Heart left ventricle (tissue), 16 donors: ENCODE measurements around the gene LONP2. TPM values are rescaled to one million over a fixed set of nuclear protein-coding genes. Genes with fewer than 3 reads are reported as not detected.
A peak's percentile ranks its signal among the peaks of the same experiment; 100 is the strongest.
"Not testable (repeated sequence)": the region's sequence is repeated elsewhere in the genome, so short reads cannot be mapped to it uniquely, and the experiment has no call there.

Source experiments
- ATAC-seq, 4 donors: fragments of 200-7000 bp; cut with Tn5 transposase; one replicate each; pipeline ENCODE4 v1.9.1; 2020 to 2022; ENCODE audit warnings: moderate library complexity in 4 of 4, mild to moderate bottlenecking in 3 of 4, moderate number of reproducible peaks in 1 of 4
- DNase-seq, 5 donors: peaks; one replicate each; pipeline ENCODE4 v3.0.0-alpha.2; 2020
- H3K27ac ChIP-seq, 12 donors: fragments of 200-600 bp; sonication (generic) in 4 of 12; one replicate each; pipeline versions ENCODE4 v1.5.0 to v1.8.0; 2016 to 2022; ENCODE audit warnings: mild to moderate bottlenecking in 2 of 12
- H3K27me3 ChIP-seq, 9 donors: fragments of 200-600 bp; sonication (generic) in 2 of 9; one replicate each; pipeline versions ENCODE4 v1.5.1 to v1.8.0; 2016 to 2022; ENCODE audit warnings: mild to moderate bottlenecking in 3 of 9
- H3K36me3 ChIP-seq, 9 donors: fragments of 200-600 bp; sonication (generic) in 2 of 9; one replicate each; pipeline versions ENCODE4 v1.5.0 to v1.8.0; 2018 to 2022; ENCODE audit warnings: mild to moderate bottlenecking in 2 of 9
- H3K4me1 ChIP-seq, 12 donors: fragments of 200-600 bp; sonication (generic) in 4 of 12; one replicate each; pipeline versions ENCODE4 v1.5.0 to v1.8.0; 2016 to 2022; ENCODE audit warnings: mild to moderate bottlenecking in 3 of 12
- H3K4me3 ChIP-seq, 12 donors: fragments of 200-600 bp; sonication (generic) in 4 of 12; one replicate each; pipeline versions ENCODE4 v1.5.0 to v1.8.0; 2017 to 2022; ENCODE audit warnings: mild to moderate bottlenecking in 9 of 12, moderate library complexity in 4 of 12
- H3K9me3 ChIP-seq, 12 donors: fragments of 200-600 bp; sonication (generic) in 4 of 12; one replicate each; pipeline versions ENCODE4 v1.5.0 to v1.8.0; 2016 to 2022; ENCODE audit warnings: mild to moderate bottlenecking in 1 of 12
- CTCF ChIP-seq, 12 donors: fragments of 200-600 bp; sonication (generic) in 4 of 12; IDR thresholded peaks; one replicate each; pipeline versions ENCODE4 v1.5.0 to v1.8.0; 2018 to 2022; ENCODE audit warnings: antibody characterized with exemption in 12 of 12, mild to moderate bottlenecking in 5 of 12
- POLR2A ChIP-seq, 2 donors: fragments of 450-650 bp; IDR thresholded peaks; one replicate each; pipeline ENCODE4 v1.6.1; 2017; ENCODE audit warnings: antibody characterized with exemption in 2 of 2, mild to moderate bottlenecking in 2 of 2, moderate library complexity in 2 of 2
- WGBS, 4 donors: extraction: QIAGEN DNeasy Blood & Tissue Kit in 2 of 4; methylation state at CpG; one replicate each; pipeline versions ENCODE4 v1.1.5 to v1.1.7; 2013 to 2018; 5-methylcytosine and 5-hydroxymethylcytosine counted together
- intact Hi-C, 10 donors: fragments of 100-400 bp; cut with DNase I; formaldehyde crosslinking; loops; one replicate each; pipeline versions ENCODE4 v1.11.1 to v1.14.2; 2022
- polyA plus RNA-seq, 2 donors: library from polyadenylated mRNA; stranded (reverse); fragments of 200-250 nt; gene quantifications; one replicate each; pipeline ENCODE4 v1.2.3, GENCODE V29; 2013
- total RNA-seq, 9 donors: library from RNA; depleted of rRNA in 2 of 9; stranded (reverse); fragments of >200 nt in 2 of 9; fragmentation: NEBNext Ultra II Directional in 3 of 9; extraction: Animal tissue kit (Norgen Biotek cat#: 25700) in 3 of 9; gene quantifications; one replicate each; pipeline versions ENCODE4 v1.1.0 to v1.2.4, GENCODE V29; 2016 to 2023
- donor health status: ischemic (EF 13 %, LVEDD 7.1; RV severe dilation, severe dysfunction).
- donor health status: healthy with polysubstance abuse.
- donor health status: DM: no; HTN: yes; CAD: no.
- donor health status: DM: no; HTN: no; CAD: no.
- donor health status: ischemic (EF 25% LVEDD 6.9; RV normal size, moderate dysfunction).
- donor health status: ischemic (EF 25% LVEDD 5.7; RV mildly dilated, moderate dysfunction).
- donor health status: healthy.
- donor health status: DM: yes; HTN: yes; CAD: no.
- donor health status: ischemic (EF 35%, LVEDD 5.7; RV mildly dilated, moderate dysfunction).
- donor health status: nonischemic (EF 11% LVEDD 7.7; RV severe dilation, severe dysfunction).
- donor health status: DM: yes; HTN: yes; CAD: no.
- donor health status: PGD.
- donor health status: ischemic (EF 29% LVEDD 5.4; RV normal size, mild dysfunction).
- donor health status: nonischemic (EF 23%, LVEDD 6.1; RV moderate dilation, normal function).

LONP2 gene
- total and polyA plus RNA-seq, 11 donors, result 24.8 to 87.4 (median 69.2) TPM

DNA sequence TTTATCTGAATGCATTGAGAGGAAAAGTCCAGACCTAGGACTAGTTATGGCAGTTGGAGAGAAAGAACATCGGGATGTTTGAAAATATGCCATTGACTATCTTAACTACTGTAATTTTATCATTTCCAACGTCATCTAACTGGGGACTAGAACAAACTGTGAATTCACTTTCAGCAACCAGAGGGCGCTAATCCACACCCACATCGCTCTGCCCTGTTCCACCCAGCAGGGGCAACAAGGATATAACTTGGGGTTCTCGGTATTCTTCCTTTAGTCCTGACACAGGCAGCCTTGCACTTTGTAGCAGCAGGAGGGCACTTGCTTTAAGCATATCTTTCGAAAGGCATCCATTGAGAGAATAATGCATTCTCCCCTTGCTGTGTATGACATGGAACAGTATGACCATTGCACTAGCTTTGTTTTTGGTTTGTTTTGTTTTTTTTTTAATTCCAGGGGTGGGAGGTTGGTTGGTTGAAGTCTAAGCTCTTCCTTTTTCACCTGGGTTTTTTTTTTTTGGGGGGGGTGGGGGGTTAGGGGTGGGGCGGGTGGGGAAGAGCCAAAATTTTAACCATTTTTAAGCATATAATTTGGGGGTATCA lies 109.6 kb downstream of the LONP2 start:
- TF ChIP-seq POLR2A (IDR thresholded peaks at IDR 0.05) (no peak), CTCF (IDR thresholded peaks at IDR 0.05) (peak; percentile 78 to 91 (median 83))
- WGBS, 4 donors, result 23 to 29% (median 25%) methylated on average over 7 of the region's 7 CpGs
- H3K4me3 ChIP-seq, result no peak overlapping the region
- peak overlapping the region in 2 of 12 donors; percentile 34 to 42 for H3K27ac ChIP-seq
- no peaks in the 10 kb centered on the region for H3K27me3 ChIP-seq
- H3K36me3 ChIP-seq, result peaks cover 3 to 74% (median 60%) of the 10 kb centered on the region in 9 donors
- H3K4me1 ChIP-seq, result peaks cover 0 to 26% (median 8%) of the 10 kb centered on the region in 12 donors
- H3K9me3 ChIP-seq, result no peaks in the 10 kb centered on the region
- DNase-seq (peak in 3 of 5 donors; percentile 49 to 62 (median 53)), ATAC-seq (peak; percentile 66 to 86 (median 83))
- intact Hi-C loops, result loop anchor here in 9 of 10 donors (2.0 to 10.0 kb wide), 7 partner anchors 181 to 269 kb away; no protein-coding TSS in a partner anchor

DNA sequence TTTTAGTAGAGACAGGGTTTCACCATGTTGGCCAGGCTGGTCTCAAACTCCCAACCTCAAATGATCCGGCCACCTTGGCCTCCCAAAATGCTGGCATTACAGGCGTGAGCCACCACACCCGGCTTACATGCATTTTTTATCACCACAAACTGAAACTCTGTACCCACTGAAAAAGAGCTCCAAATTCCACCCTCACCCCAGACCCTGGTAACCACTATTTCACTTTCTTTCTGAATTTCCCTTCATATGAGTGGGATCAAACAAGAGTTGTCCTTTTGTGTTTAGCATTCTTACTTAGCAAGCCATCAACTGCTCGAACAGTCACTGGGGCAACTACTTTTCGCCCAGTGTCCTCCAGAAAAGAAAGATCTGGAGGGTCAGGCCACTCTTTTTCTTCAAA lies 110.3 kb downstream of the LONP2 start:
- not testable (repeated sequence) for H3K27me3 ChIP-seq, DNase-seq, ATAC-seq, H3K4me3 ChIP-seq, H3K27ac ChIP-seq, H3K9me3 ChIP-seq
- peaks cover 3 to 74% (median 55%) of the 10 kb centered on the region in 9 donors for H3K36me3 ChIP-seq
- intact Hi-C loops, result loop anchor here in 7 of 10 donors (5.0 to 10.0 kb wide), 5 partner anchors 180 to 268 kb away; no protein-coding TSS in a partner anchor
- WGBS, 4 donors, result 97 to 98% (median 97%) methylated on average over 5 of the region's 5 CpGs
- H3K4me1 ChIP-seq, result peaks cover 0 to 26% (median 8%) of the 10 kb centered on the region in 12 donors

- Histone ChIP-seq H3K4me1 (peaks cover 0 to 28% (median 8%) of the 10 kb centered on the region in 12 donors), H3K27ac (no peak overlapping the region), H3K36me3 (peaks cover 3 to 68% (median 47%) of the 10 kb centered on the region in 9 donors), H3K4me3 (no peak overlapping the region), H3K9me3 (no peaks in the 10 kb centered on the region), H3K27me3 (no peaks in the 10 kb centered on the region)
- intact Hi-C loops, result loop anchor here in 8 of 10 donors (5.0 to 10.0 kb wide), 5 partner anchors 180 to 267 kb away; no protein-coding TSS in a partner anchor
- DNase-seq (no peak), ATAC-seq (no peak)
- WGBS, 4 donors, result 86 to 92% (median 89%) methylated on average over 11 of the region's 11 CpGs
- no peak for TF ChIP-seq POLR2A (IDR thresholded peaks at IDR 0.05)
- TF ChIP-seq CTCF (IDR thresholded peaks at IDR 0.05), result no peak
Observed at GRCh38 chr16:48354877-48355855, 111.1 kb downstream of the LONP2 start.

DNA sequence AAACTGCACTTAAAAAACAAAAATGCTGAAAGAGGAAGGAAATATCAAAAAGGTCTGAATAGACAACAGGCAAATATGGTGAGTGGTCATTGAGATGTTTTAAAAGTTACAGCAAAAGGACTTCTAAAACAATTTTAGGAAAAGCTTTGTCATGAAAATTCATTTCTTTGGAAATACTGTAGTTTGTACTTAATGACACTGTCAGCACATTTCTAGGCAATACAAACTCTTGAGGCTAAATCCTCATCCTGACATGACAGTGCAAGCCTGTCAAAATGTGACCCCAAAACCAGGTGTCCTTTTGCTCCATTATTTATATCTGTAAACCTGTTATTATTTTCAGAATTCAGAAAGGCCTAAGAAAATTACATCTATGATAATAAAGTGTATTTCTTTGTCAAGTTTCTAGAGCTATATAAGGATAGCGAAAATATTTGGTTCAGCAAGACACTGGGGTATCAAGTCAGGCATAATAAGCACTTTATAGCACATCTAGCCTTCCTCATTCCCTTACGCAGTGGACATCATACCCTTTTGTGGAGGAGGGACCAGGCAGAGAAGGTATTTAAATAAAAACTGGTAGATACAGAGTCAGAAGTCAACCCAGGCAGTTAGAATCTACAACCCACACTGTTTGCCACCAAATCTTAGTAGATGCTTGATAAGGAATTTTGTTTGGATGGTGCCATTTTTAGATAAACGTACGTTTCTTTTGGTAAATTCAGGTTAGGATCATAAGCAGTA lies 112.7 kb downstream of the LONP2 start:
- intact Hi-C loops, result loop anchor here in 4 of 10 donors (5.0 to 10.0 kb wide), 4 partner anchors 178 to 265 kb away; no protein-coding TSS in a partner anchor
- Histone ChIP-seq H3K4me1 (peaks cover 0 to 36% (median 10%) of the 10 kb centered on the region in 12 donors), H3K9me3 (no peaks in the 10 kb centered on the region), H3K36me3 (peaks cover 0 to 59% (median 39%) of the 10 kb centered on the region in 9 donors), H3K27me3 (no peaks in the 10 kb centered on the region), H3K4me3 (no peak overlapping the region), H3K27ac (peak overlapping the region in 3 of 12 donors; percentile 18 to 23 (median 21))
- ATAC-seq (no peak), DNase-seq (no peak)
- TF ChIP-seq CTCF (IDR thresholded peaks at IDR 0.05) (no peak), POLR2A (IDR thresholded peaks at IDR 0.05) (no peak)
- WGBS, 4 donors, result 82 to 89% (median 87%) methylated on average over 4 of the region's 4 CpGs
